GM21619 (cell line): ENCODE data around the gene PRH1.

ENCODE experiments used
- ATAC-seq: cut with Tn5 transposase; IDR thresholded peaks from one replicate; pipeline ENCODE4 v1.9.1; 2021; ENCODE audit not compliant: unreplicated experiment

The PRH1 gene

DNA sequence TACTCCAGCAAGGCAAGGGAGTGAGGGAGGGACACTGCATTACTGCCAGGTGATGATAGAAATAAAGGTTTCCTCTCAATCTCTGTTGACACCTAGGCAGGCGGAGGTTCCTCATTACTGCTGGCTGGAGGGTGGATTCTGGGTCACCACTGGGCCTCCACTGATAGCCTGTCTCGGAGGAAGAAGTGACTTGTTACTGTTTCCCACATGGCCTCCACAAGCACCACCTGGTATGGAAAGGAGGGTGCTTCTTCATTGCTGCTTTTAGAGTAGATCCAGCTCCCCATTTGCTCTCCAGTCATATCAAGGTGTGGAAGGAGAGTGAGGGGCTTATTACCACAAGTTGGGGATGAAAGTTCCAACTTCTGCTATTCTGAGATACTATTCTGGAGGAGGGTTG is 41.2 kb downstream of the PRH1 start:
- no peak for ATAC-seq

DNA sequence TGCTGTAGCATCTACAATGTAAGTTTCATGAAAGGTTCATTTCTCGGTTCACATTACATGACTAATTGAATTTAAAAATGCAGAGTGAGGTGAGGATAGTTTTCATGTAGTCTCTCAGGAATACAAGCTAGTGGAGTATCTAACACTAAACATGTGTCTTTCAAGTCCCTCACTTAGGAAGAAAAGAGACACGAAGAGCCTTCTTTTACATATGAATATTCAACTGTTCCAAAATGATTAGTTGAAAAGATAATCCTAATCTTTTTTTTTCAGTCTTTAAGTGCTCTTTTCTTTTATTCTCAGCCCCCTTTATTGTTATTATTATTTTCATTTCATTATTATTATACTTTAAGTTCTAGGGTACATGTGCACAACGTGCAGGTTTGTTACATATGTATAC is 45.6 kb downstream of the PRH1 start:
- ATAC-seq = no peak
